Endothelial cell of umbilical vein (primary cell): ENCODE data around the gene CA5A. TPM values are rescaled to one million over a fixed set of nuclear protein-coding genes. Genes with fewer than 3 reads are reported as not detected.

Source experiments
- BruUV-seq: library from RNA; stranded (reverse); fragments of 400-500 nt; replicated peaks from 2 replicates; lab custom pipeline; 2021; lab: Mats Ljungman, UMichigan
- CTCF ChIA-PET: fragments of 300-600, 350-600 bp; sonication (Branson Sonifier 250); formaldehyde crosslinking; loops from one replicate; lab custom pipeline; 2021; ENCODE audit warnings: antibody characterized with exemption, inconsistent platforms; lab: Charles Lee
- POLR2A ChIA-PET: fragments of 300-600, 350-600 bp; sonication (Branson Sonifier 250); formaldehyde crosslinking; loops from one replicate; lab custom pipeline; 2021; ENCODE audit warnings: antibody characterized with exemption, inconsistent platforms; lab: Charles Lee
- DNase-seq: peaks from one replicate; pipeline ENCODE4 v3.0.0-alpha.2; 2011; ENCODE audit warnings: low read depth, low spot score
- FAIRE-seq: peaks from 2 replicates; lab custom pipeline; 2011; peaks lifted over from hg19 to GRCh38; lab: Jason Lieb, UNC
- H2AFZ ChIP-seq: 2 replicates; pipeline ENCODE4 v1.6.0; 2012; ENCODE audit warnings: low read depth, low read length, control low read depth, inconsistent platforms
- H3K27ac ChIP-seq: 2 replicates; pipeline ENCODE4 v1.5.1; 2011; ENCODE audit warnings: low read depth, mild to moderate bottlenecking, control low read depth, low read length, moderate library complexity; ENCODE audit not compliant: insufficient read depth
- H3K27me3 ChIP-seq, 2 experiments: 2 replicates each; pipeline versions ENCODE4 v1.6.0 to v1.6.1; 2011; ENCODE audit warnings: low read length in 2 of 2, mixed read lengths in 1 of 2; ENCODE audit not compliant: control insufficient read depth in 2 of 2, insufficient read depth in 2 of 2
- H3K36me3 ChIP-seq, 2 experiments: 2 replicates in 1 of 2; 3 replicates in 1 of 2; pipeline ENCODE4 v1.5.1; 2011; ENCODE audit warnings: low read length in 2 of 2, mild to moderate bottlenecking in 1 of 2, moderate library complexity in 1 of 2; ENCODE audit not compliant: control insufficient read depth in 2 of 2, insufficient read depth in 2 of 2; ENCODE audit errors: extremely low read depth in 1 of 2
- H3K4me1 ChIP-seq: 3 replicates; pipeline ENCODE4 v1.5.1; 2011; ENCODE audit warnings: mild to moderate bottlenecking, low read length; ENCODE audit not compliant: control insufficient read depth, insufficient read depth; ENCODE audit errors: extremely low read depth
- H3K4me2 ChIP-seq: 2 replicates; pipeline ENCODE4 v1.6.1; 2011; ENCODE audit warnings: low read length, control low read depth, mixed read lengths; ENCODE audit not compliant: insufficient read depth
- H3K4me3 ChIP-seq, 3 experiments: fragments of 200-600 bp in 1 of 3; sonication (generic), shearing (Covaris generic) in 1 of 3; replicated peaks in 1 of 3; 2 replicates each; pipeline ENCODE4 v1.5.1; 2011 to 2016; ENCODE audit warnings: control low read depth in 3 of 3, low read length in 3 of 3, mild to moderate bottlenecking in 2 of 3, inconsistent platforms in 1 of 3, low read depth in 1 of 3, moderate library complexity in 1 of 3; ENCODE audit not compliant: insufficient read depth in 1 of 3
- H3K79me2 ChIP-seq: 2 replicates; pipeline ENCODE4 v1.6.0; 2012; ENCODE audit warnings: low read length, inconsistent platforms; ENCODE audit not compliant: control insufficient read depth, insufficient read depth
- H3K9ac ChIP-seq: replicated peaks from 2 replicates; pipeline ENCODE3; 2011; ENCODE audit warnings: low read length, control low read depth; ENCODE audit not compliant: insufficient read depth; ENCODE audit errors: extremely low read depth
- H3K9me1 ChIP-seq: replicated peaks from 3 replicates; pipeline ENCODE4 v1.6.0; 2011; ENCODE audit warnings: mild to moderate bottlenecking, low read length; ENCODE audit not compliant: control insufficient read depth, insufficient read depth; ENCODE audit errors: extremely low read depth
- H3K9me3 ChIP-seq: replicated peaks from 2 replicates; pipeline ENCODE4 v1.5.1; 2012; ENCODE audit warnings: low read length, inconsistent platforms; ENCODE audit not compliant: control insufficient read depth, insufficient read depth
- H4K20me1 ChIP-seq: replicated peaks from 2 replicates; pipeline ENCODE3; 2011; ENCODE audit warnings: mild to moderate bottlenecking, low read length; ENCODE audit not compliant: control insufficient read depth, insufficient read depth; ENCODE audit errors: extremely low read depth
- EZH2 ChIP-seq: IDR thresholded peaks from 2 replicates; pipeline ENCODE4 v1.6.1; 2012; ENCODE audit warnings: borderline replicate concordance, low read depth, mild to moderate bottlenecking, moderate library complexity, low read length, inconsistent platforms; ENCODE audit not compliant: severe bottlenecking
- FOS ChIP-seq: IDR thresholded peaks from 2 replicates; pipeline ENCODE4 v1.6.1; 2011; ENCODE audit warnings: mild to moderate bottlenecking, low read length, moderate library complexity, borderline replicate concordance; ENCODE audit not compliant: insufficient read depth
- GATA2 ChIP-seq: IDR thresholded peaks from 2 replicates; pipeline ENCODE4 v1.7.0; 2011; ENCODE audit warnings: low read depth, mild to moderate bottlenecking, moderate library complexity, mixed read lengths, low read length; ENCODE audit not compliant: insufficient read length, insufficient read depth
- JUN ChIP-seq: IDR thresholded peaks from 2 replicates; pipeline ENCODE4 v1.6.1; 2011; ENCODE audit warnings: borderline replicate concordance, low read depth; ENCODE audit not compliant: insufficient read length, insufficient read depth
- MYC ChIP-seq: IDR thresholded peaks from one replicate; pipeline ENCODE4 v1.6.1; 2011; ENCODE audit warnings: mild to moderate bottlenecking, low read depth, low read length
- POLR2A ChIP-seq: IDR thresholded peaks from 2 replicates; pipeline ENCODE4 v1.6.1; 2012; ENCODE audit warnings: low read depth, mild to moderate bottlenecking, control low read depth, low read length
- POLR2AphosphoS5 ChIP-seq: IDR thresholded peaks from 2 replicates; pipeline ENCODE4 v1.6.1; 2012; ENCODE audit warnings: low read depth, mild to moderate bottlenecking, control low read depth, low read length, moderate library complexity; ENCODE audit not compliant: insufficient read depth
- dilution Hi-C: fragments of 300-500 bp; cut with MboI; formaldehyde crosslinking; loops from one replicate; pipeline ENCODE4 v1.15.0; 2019; ENCODE audit warnings: low sequenced_read_pairs; ENCODE audit not compliant: extremely low pct_ligation_motif_present
- intact Hi-C: fragments of 100-400 bp; cut with micrococcal nuclease; formaldehyde crosslinking; loops from one replicate; pipeline ENCODE4 v1.10.0; 2022
- polyA plus RNA-seq, 4 experiments: library from polyadenylated mRNA; depleted of rRNA in 3 of 4; stranded (reverse) in 3 of 4; unstranded in 1 of 4; fragments of >200 nt; gene quantifications; 2 replicates each; pipeline versions ENCODE4 v1.2.1 to v1.2.3, GENCODE V29; 2011 to 2012; ENCODE audit warnings: missing spikeins in 1 of 4
- total RNA-seq: library from RNA; stranded (reverse); gene quantifications from 2 replicates; pipeline ENCODE4 v1.2.3, GENCODE V29; 2021
- TF ChIP-seq, protein P1 (sequence below), 2 donors: IDR thresholded peaks; 1 replicate in 1 of 2; 2 replicates in 1 of 2; pipeline ENCODE4 v1.5.1; 2011; ENCODE audit warnings: low read length in 2 of 2, mild to moderate bottlenecking in 2 of 2, moderate library complexity in 2 of 2, control low read depth in 1 of 2, inconsistent platforms in 1 of 2, low read depth in 1 of 2; ENCODE audit not compliant: insufficient read depth in 1 of 2; ENCODE audit errors: extremely low read depth in 1 of 2
- TF ChIP-seq, protein P2 (sequence below): IDR thresholded peaks from 2 replicates; pipeline ENCODE4 v1.6.1; 2011; ENCODE audit not compliant: insufficient read depth, insufficient read length

The CA5A gene
- total and polyA plus RNA-seq, 2 donors (not counting 3 experiments of a cell fraction or from before 2014, with no cell fraction given), result not detected

DNA sequence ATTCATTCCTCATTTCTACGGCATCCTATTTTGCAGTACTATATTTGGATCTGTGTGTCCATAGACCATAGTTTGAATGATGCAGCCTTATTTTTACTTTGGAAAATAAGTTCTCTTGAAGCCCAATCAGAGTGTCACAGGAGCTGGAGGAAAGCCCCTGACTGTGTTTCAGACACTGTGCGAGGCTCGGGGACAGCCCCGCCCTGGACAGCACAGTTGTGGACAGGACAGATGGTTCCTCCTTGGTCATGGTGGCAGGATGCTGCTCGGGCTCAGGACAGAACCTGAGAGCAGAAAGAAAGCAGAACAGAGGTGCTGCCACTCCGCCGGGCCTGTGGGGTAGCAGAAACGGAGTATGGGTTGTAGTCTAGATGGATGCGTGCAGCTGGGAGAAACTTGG lies 37.8 kb upstream of the CA5A start:
- Histone ChIP-seq H3K27me3 (no peaks in the 10 kb centered on the region), H3K4me2 (no peak overlapping the region), H3K79me2 (peaks cover 29% of the 10 kb centered on the region), H3K9me3 (no peaks in the 10 kb centered on the region), H3K27ac (no peak overlapping the region), H2AFZ (no peak overlapping the region), H3K36me3 (no peaks in the 10 kb centered on the region), H4K20me1 (no peaks in the 10 kb centered on the region), H3K4me3 (no peak overlapping the region), H3K9ac (no peak overlapping the region), H3K9me1 (no peaks in the 10 kb centered on the region), H3K4me1 (no peaks in the 10 kb centered on the region)
- intact Hi-C loops, result no loop called here
- no peak for DNase-seq
- TF ChIP-seq EZH2, result no peak
- no peak for TF ChIP-seq MYC
- TF ChIP-seq, protein P1, sequence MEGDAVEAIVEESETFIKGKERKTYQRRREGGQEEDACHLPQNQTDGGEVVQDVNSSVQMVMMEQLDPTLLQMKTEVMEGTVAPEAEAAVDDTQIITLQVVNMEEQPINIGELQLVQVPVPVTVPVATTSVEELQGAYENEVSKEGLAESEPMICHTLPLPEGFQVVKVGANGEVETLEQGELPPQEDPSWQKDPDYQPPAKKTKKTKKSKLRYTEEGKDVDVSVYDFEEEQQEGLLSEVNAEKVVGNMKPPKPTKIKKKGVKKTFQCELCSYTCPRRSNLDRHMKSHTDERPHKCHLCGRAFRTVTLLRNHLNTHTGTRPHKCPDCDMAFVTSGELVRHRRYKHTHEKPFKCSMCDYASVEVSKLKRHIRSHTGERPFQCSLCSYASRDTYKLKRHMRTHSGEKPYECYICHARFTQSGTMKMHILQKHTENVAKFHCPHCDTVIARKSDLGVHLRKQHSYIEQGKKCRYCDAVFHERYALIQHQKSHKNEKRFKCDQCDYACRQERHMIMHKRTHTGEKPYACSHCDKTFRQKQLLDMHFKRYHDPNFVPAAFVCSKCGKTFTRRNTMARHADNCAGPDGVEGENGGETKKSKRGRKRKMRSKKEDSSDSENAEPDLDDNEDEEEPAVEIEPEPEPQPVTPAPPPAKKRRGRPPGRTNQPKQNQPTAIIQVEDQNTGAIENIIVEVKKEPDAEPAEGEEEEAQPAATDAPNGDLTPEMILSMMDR (IDR thresholded peaks at IDR 0.05; ENCODE audit: extremely low read depth in 1 of 2, insufficient read depth in 1 of 2, low read depth in 1 of 2, low read length in 2 of 2), result no peak
- no peak for TF ChIP-seq POLR2A
- TF ChIP-seq GATA2, result no peak
- TF ChIP-seq FOS, result no peak
- ChIA-PET CTCF (interaction anchor here (1.2 kb wide), 1 partner anchor 17 kb away, joined by 3 read pairs; no protein-coding TSS in a partner anchor), POLR2A (no interaction called here)
- BruUV-seq, result no TSS peak
- dilution Hi-C loops, result no loop called here
- FAIRE-seq, result no peak

GRCh38 chr16:87973717-87974116 lies 37.4 kb upstream of the CA5A start:
- H3K4me1 ChIP-seq, result no peaks in the 10 kb centered on the region
- no peaks in the 10 kb centered on the region for H3K27me3 ChIP-seq
- no peak overlapping the region for H3K4me3 ChIP-seq
- CTCF ChIA-PET, result interaction anchor here (1.2 kb wide), 1 partner anchor 17 kb away, joined by 3 read pairs; no protein-coding TSS in a partner anchor
- dilution Hi-C loops (no loop called here), intact Hi-C loops (no loop called here)
- no peaks in the 10 kb centered on the region for H3K9me3 ChIP-seq
- no peak overlapping the region for H2AFZ ChIP-seq
- TF ChIP-seq EZH2, result no peak
- no peak for TF ChIP-seq MYC
- TF ChIP-seq JUN, result no peak
- TF ChIP-seq POLR2A, result no peak
- TF ChIP-seq POLR2AphosphoS5, result no peak
- no peak for TF ChIP-seq FOS
- TF ChIP-seq, protein P1 (IDR thresholded peaks at IDR 0.05; ENCODE audit: extremely low read depth in 1 of 2, insufficient read depth in 1 of 2, low read depth in 1 of 2, low read length in 2 of 2), result no peak
- no peak for TF ChIP-seq GATA2
- TF ChIP-seq, protein P2, sequence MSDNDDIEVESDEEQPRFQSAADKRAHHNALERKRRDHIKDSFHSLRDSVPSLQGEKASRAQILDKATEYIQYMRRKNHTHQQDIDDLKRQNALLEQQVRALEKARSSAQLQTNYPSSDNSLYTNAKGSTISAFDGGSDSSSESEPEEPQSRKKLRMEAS, result no peak
- no peak overlapping the region for H3K4me2 ChIP-seq
- FAIRE-seq (no peak), DNase-seq (no peak)
- BruUV-seq, result no TSS peak
- POLR2A ChIA-PET, result no interaction called here
- no peak overlapping the region for H3K27ac ChIP-seq
- H3K79me2 ChIP-seq, result peaks cover 31% of the 10 kb centered on the region
- no peaks in the 10 kb centered on the region for H3K9me1 ChIP-seq
- H3K36me3 ChIP-seq, result no peaks in the 10 kb centered on the region
- H4K20me1 ChIP-seq, result no peaks in the 10 kb centered on the region
- H3K9ac ChIP-seq, result no peak overlapping the region
